H9 (cell line): ENCODE data around the gene DCAF6. TPM values are rescaled to one million over a fixed set of nuclear protein-coding genes. Genes with fewer than 3 reads are reported as not detected.

Source experiments
- DNase-seq: peaks from one replicate; pipeline ENCODE4 v3.0.0-alpha.2; 2017
- H2AFZ ChIP-seq: one replicate; pipeline ENCODE4 v1.6.1; 2013; ENCODE audit warnings: mild to moderate bottlenecking, low read length, control low read depth, moderate library complexity
- H2AK5ac ChIP-seq: 2 replicates; pipeline ENCODE4 v1.6.1; 2013; ENCODE audit warnings: low read length, control low read depth, mixed read lengths; ENCODE audit not compliant: insufficient read length
- H2BK120ac ChIP-seq: one replicate; pipeline ENCODE4 v1.6.1; 2013; ENCODE audit warnings: low read depth, mild to moderate bottlenecking, low read length, control low read depth, inconsistent platforms; ENCODE audit not compliant: poor library complexity, severe bottlenecking
- H2BK12ac ChIP-seq: 2 replicates; pipeline ENCODE4 v1.6.1; 2013; ENCODE audit warnings: low read length, control low read depth, mixed read lengths, low read depth; ENCODE audit not compliant: insufficient read length
- H2BK15ac ChIP-seq: 2 replicates; pipeline ENCODE4 v1.6.1; 2013; ENCODE audit warnings: low read depth, low read length, control low read depth
- H2BK20ac ChIP-seq: one replicate; pipeline ENCODE4 v1.6.1; 2013; ENCODE audit warnings: low read depth, mild to moderate bottlenecking, low read length, control low read depth, inconsistent platforms; ENCODE audit not compliant: poor library complexity, severe bottlenecking
- H2BK5ac ChIP-seq: 2 replicates; pipeline ENCODE4 v1.6.1; 2013; ENCODE audit warnings: low read length, control low read depth, mixed read lengths; ENCODE audit not compliant: insufficient read length
- H3K14ac ChIP-seq: 2 replicates; pipeline ENCODE4 v1.6.1; 2013; ENCODE audit warnings: low read length, control low read depth; ENCODE audit not compliant: insufficient read depth
- H3K18ac ChIP-seq: 2 replicates; pipeline ENCODE4 v1.6.1; 2013; ENCODE audit warnings: low read depth, mild to moderate bottlenecking, mixed read lengths, low read length, control low read depth; ENCODE audit not compliant: insufficient read length
- H3K23ac ChIP-seq: 2 replicates; pipeline ENCODE4 v1.6.1; 2013; ENCODE audit warnings: low read length, control low read depth, mixed read lengths, low read depth; ENCODE audit not compliant: insufficient read length
- H3K23me2 ChIP-seq: 2 replicates; pipeline ENCODE4 v1.6.1; 2013; ENCODE audit warnings: low read depth, mild to moderate bottlenecking, mixed read lengths, low read length, control low read depth; ENCODE audit not compliant: insufficient read length, poor library complexity, severe bottlenecking
- H3K27ac ChIP-seq: 2 replicates; pipeline ENCODE4 v1.5.1; 2013; ENCODE audit warnings: low read length, control low read depth, mixed read lengths, low read depth; ENCODE audit not compliant: insufficient read length
- H3K27me3 ChIP-seq: 2 replicates; pipeline ENCODE4 v1.6.1; 2013; ENCODE audit warnings: low read length, control low read depth, inconsistent platforms; ENCODE audit not compliant: insufficient read depth
- H3K4ac ChIP-seq: 2 replicates; pipeline ENCODE4 v1.6.1; 2013; ENCODE audit warnings: low read depth, mild to moderate bottlenecking, control low read depth, inconsistent platforms, low read length, moderate library complexity
- H3K4me1 ChIP-seq: 2 replicates; pipeline ENCODE4 v1.6.1; 2013; ENCODE audit warnings: low read length, control low read depth, inconsistent platforms; ENCODE audit not compliant: insufficient read depth
- H3K4me2 ChIP-seq: 2 replicates; pipeline ENCODE4 v1.6.1; 2013; ENCODE audit warnings: low read length, control low read depth, mixed read lengths; ENCODE audit not compliant: insufficient read length, insufficient read depth
- H3K56ac ChIP-seq: 2 replicates; pipeline ENCODE4 v1.6.1; 2013; ENCODE audit warnings: low read depth, mild to moderate bottlenecking, mixed read lengths, low read length, control low read depth; ENCODE audit not compliant: insufficient read length
- H3K79me1 ChIP-seq: 2 replicates; pipeline ENCODE4 v1.6.1; 2013; ENCODE audit warnings: low read depth, mild to moderate bottlenecking, moderate library complexity, low read length, control low read depth, inconsistent platforms; ENCODE audit not compliant: insufficient read depth, poor library complexity, severe bottlenecking
- H3K79me2 ChIP-seq: 2 replicates; pipeline ENCODE4 v1.6.1; 2013; ENCODE audit warnings: low read length, control low read depth, inconsistent platforms; ENCODE audit not compliant: insufficient read depth
- H3K9ac ChIP-seq: 2 replicates; pipeline ENCODE4 v1.6.1; 2013; ENCODE audit warnings: low read length, control low read depth, mixed read lengths; ENCODE audit not compliant: insufficient read length; ENCODE audit errors: extremely low read depth
- H3K9me3 ChIP-seq: one replicate; pipeline ENCODE4 v1.6.1; 2013; ENCODE audit warnings: low read depth, low read length, inconsistent platforms; ENCODE audit not compliant: control insufficient read depth
- H3T11ph ChIP-seq: one replicate; pipeline ENCODE4 v1.6.1; 2013; ENCODE audit warnings: mild to moderate bottlenecking, low read length, control low read depth, inconsistent platforms
- H4K20me1 ChIP-seq: one replicate; pipeline ENCODE4 v1.6.1; 2013; ENCODE audit not compliant: control insufficient read depth, insufficient read length, insufficient read depth
- H4K5ac ChIP-seq: 2 replicates; pipeline ENCODE4 v1.6.1; 2013; ENCODE audit warnings: low read depth, mild to moderate bottlenecking, mixed read lengths, low read length, control low read depth; ENCODE audit not compliant: insufficient read length
- H4K8ac ChIP-seq: replicated peaks from 2 replicates; pipeline ENCODE4 v1.6.1; 2013; ENCODE audit warnings: low read length, control low read depth, mixed read lengths, low read depth; ENCODE audit not compliant: insufficient read length
- H4K91ac ChIP-seq: 2 replicates; pipeline ENCODE4 v1.6.1; 2013; ENCODE audit warnings: low read depth, mild to moderate bottlenecking, moderate library complexity, mixed read lengths, low read length, control low read depth; ENCODE audit not compliant: insufficient read length
- H3K27ac Mint-ChIP-seq, 3 experiments: 2 replicates in 2 of 3; 3 replicates in 1 of 3; pipeline ENCODE4 v1.8.0; 2020 to 2021; ENCODE audit warnings: mixed read lengths in 3 of 3, mild to moderate bottlenecking in 1 of 3, moderate library complexity in 1 of 3
- H3K27me3 Mint-ChIP-seq: 2 replicates; pipeline ENCODE4 v1.8.0; 2021; ENCODE audit warnings: low read depth, mild to moderate bottlenecking, moderate library complexity, mixed read lengths
- H3K36me3 Mint-ChIP-seq, 3 experiments: 2 replicates in 2 of 3; 3 replicates in 1 of 3; pipeline ENCODE4 v1.8.0; 2020 to 2021; ENCODE audit warnings: low read depth in 3 of 3, mixed read lengths in 3 of 3; ENCODE audit not compliant: insufficient read depth in 1 of 3
- H3K4me1 Mint-ChIP-seq, 2 experiments: 2 replicates each; pipeline ENCODE4 v1.8.0; 2020; ENCODE audit warnings: mixed read lengths in 2 of 2
- H3K4me3 Mint-ChIP-seq, 2 experiments: 2 replicates in 1 of 2; 3 replicates in 1 of 2; pipeline ENCODE4 v1.8.0; 2020 to 2021; ENCODE audit warnings: mild to moderate bottlenecking in 2 of 2, mixed read lengths in 2 of 2, moderate library complexity in 1 of 2
- H3K9me3 Mint-ChIP-seq, 2 experiments: 2 replicates in 1 of 2; 3 replicates in 1 of 2; pipeline ENCODE4 v1.8.0; 2020; ENCODE audit warnings: mild to moderate bottlenecking in 2 of 2, mixed read lengths in 2 of 2, moderate library complexity in 1 of 2
- WGBS: extraction: QIAGEN DNeasy Blood & Tissue Kit; methylation state at CpG from one replicate; pipeline ENCODE4 v1.1.7; 2013; ENCODE audit warnings: missing lambda C conversion rate, low lambda C conversion rate, mixed read lengths; ENCODE audit not compliant: insufficient read length; ENCODE audit errors: extremely low coverage; 5-methylcytosine and 5-hydroxymethylcytosine counted together
- total RNA-seq: library from RNA; stranded (reverse); gene quantifications from 2 replicates; pipeline ENCODE4 v1.2.1, GENCODE V29; 2021
- TF ChIP-seq, protein P1 (sequence below): fragments of 200-600 bp; sonication (generic); conservative IDR thresholded peaks from 3 replicates; pipeline ENCODE4 v1.8.0; 2021; ENCODE audit warnings: antibody characterized with exemption, mild to moderate bottlenecking

Gene DCAF6
- total RNA-seq, 1 experiment from 2014 or later: 16.0 TPM

DNA sequence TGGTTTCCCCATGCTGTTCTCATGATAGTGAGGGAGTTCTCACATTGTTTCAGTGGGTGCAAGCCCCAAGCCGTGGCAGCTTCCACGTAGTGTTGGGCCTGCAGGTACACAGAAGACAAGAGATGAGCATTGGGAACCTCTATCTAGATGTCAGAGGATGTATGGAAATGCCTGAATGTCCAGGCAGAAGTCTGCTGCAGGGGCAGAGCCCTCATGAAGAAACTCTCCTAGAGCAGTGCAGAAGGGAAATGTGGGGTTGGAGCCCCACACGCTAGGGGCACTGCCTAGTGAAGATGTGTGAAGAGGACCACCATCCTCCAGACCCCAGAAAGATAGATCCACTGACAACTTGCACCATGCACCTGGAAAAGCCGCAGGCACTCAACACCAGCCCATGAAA, 183.3 kb downstream of the DCAF6 start:
- Histone ChIP-seq H4K91ac (no peak overlapping the region), H2BK5ac (no peak overlapping the region), H4K8ac (no peak overlapping the region), H2BK15ac (no peak overlapping the region), H4K5ac (no peak overlapping the region), H4K20me1 (no peaks in the 10 kb centered on the region), H3K79me2 (no peaks in the 10 kb centered on the region), H3K9ac (no peak overlapping the region), H3K27ac (no peak overlapping the region), H3K9me3 (no peaks in the 10 kb centered on the region), H3K18ac (no peak overlapping the region), H3K4me1 (no peaks in the 10 kb centered on the region; the same call in 1 of the 2 replicates), H2BK12ac (no peak overlapping the region), H3K79me1 (peaks cover 3% of the 10 kb centered on the region), H3K14ac (no peak overlapping the region), H2AK5ac (no peak overlapping the region), H3T11ph (no peak overlapping the region), H3K4ac (no peak overlapping the region), H3K56ac (no peak overlapping the region), H3K27me3 (no peaks in the 10 kb centered on the region), H2BK120ac (no peak overlapping the region), H2AFZ (no peak overlapping the region), H3K23ac (no peak overlapping the region), H3K4me2 (no peak overlapping the region), H3K23me2 (no peaks in the 10 kb centered on the region), H2BK20ac (no peak overlapping the region)
- Mint-ChIP-seq H3K36me3 (peaks cover 15 to 29% (median 25%) of the 10 kb centered on the region in 3 experiments), H3K27ac (no peak overlapping the region), H3K9me3 (peaks cover 13 to 14% of the 10 kb centered on the region in 2 experiments; a peak in 4 of 5 replicates), H3K27me3 (no peaks in the 10 kb centered on the region), H3K4me3 (no peak overlapping the region), H3K4me1 (peaks cover 0 to 5% of the 10 kb centered on the region in 2 experiments; a peak in 2 of 4 replicates)
- no CpG with 5 or more reads among the region's 4 CpGs for WGBS
- no peak for DNase-seq
- TF ChIP-seq, protein P1, sequence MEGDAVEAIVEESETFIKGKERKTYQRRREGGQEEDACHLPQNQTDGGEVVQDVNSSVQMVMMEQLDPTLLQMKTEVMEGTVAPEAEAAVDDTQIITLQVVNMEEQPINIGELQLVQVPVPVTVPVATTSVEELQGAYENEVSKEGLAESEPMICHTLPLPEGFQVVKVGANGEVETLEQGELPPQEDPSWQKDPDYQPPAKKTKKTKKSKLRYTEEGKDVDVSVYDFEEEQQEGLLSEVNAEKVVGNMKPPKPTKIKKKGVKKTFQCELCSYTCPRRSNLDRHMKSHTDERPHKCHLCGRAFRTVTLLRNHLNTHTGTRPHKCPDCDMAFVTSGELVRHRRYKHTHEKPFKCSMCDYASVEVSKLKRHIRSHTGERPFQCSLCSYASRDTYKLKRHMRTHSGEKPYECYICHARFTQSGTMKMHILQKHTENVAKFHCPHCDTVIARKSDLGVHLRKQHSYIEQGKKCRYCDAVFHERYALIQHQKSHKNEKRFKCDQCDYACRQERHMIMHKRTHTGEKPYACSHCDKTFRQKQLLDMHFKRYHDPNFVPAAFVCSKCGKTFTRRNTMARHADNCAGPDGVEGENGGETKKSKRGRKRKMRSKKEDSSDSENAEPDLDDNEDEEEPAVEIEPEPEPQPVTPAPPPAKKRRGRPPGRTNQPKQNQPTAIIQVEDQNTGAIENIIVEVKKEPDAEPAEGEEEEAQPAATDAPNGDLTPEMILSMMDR: no peak
